ENCODE results near the gene KCNAB1. TPM values are rescaled to one million over a fixed set of nuclear protein-coding genes. Genes with fewer than 3 reads are reported as not detected.
A peak's percentile ranks its signal among the peaks of the same experiment; 100 is the strongest.

The KCNAB1 gene
- total and polyA plus RNA-seq, 10 of the 15 experiments (the other 5 are each of a cell fraction or from before 2014, with no cell fraction given): 0.11 to 0.69 (median 0.43) TPM; not detected in 6

DNA sequence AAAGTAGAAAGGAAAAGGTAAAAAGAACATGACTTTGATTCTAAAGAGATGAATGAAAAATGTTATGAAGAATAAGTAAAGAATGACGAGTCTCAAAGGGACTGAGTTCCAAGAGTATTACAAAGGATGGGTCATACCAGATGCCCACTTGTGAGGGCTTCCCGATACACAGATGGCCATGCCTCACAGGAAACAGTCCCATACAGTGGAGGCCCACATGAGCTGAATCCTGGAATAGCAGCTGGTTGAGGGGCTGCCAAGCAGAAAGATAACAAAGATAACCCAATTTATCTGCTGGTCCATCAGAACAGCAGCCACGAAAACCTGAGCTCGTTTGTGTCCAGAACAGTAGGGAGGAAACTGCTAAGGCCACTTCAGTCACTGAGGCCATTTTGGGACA, 430.9 kb downstream of the KCNAB1 start:
- Histone ChIP-seq H3K27ac (ENCODE audit: control insufficient read depth, insufficient read depth) (no peak overlapping the region), H3K9me3 (replicated peaks; ENCODE audit: control insufficient read depth, insufficient read depth, low read length) (no peaks in the 10 kb centered on the region; the same call in 2 of the 3 replicates), H3K4me3 (peak overlapping the region; percentile 11; the same call in 1 of the 2 replicates), H3K36me3 (ENCODE audit: control insufficient read depth in 2 of 2, insufficient read depth in 2 of 2, low read length in 1 of 2) (peaks cover 0 to 41% of the 10 kb centered on the region in 2 experiments; a peak in 3 of 4 replicates), H4K20me1 (ENCODE audit: control insufficient read depth, insufficient read depth) (no peaks in the 10 kb centered on the region), H3K79me2 (ENCODE audit: control insufficient read depth, insufficient read depth, low read length) (peaks cover 80% of the 10 kb centered on the region), H3K9ac (ENCODE audit: control insufficient read depth, insufficient read depth, low read length) (no peak overlapping the region), H2AFZ (ENCODE audit: control insufficient read depth, low read depth, low read length) (no peak overlapping the region), H3K27me3 (replicated peaks in 1 of 2; ENCODE audit: control insufficient read depth in 2 of 2, insufficient read depth in 2 of 2, low read length in 1 of 2) (no peaks in the 10 kb centered on the region), H3K4me2 (ENCODE audit: control insufficient read depth, insufficient read depth) (peak overlapping the region; percentile 69), H3K4me1 (ENCODE audit: control insufficient read depth, insufficient read depth, low read length) (peaks cover 2% of the 10 kb centered on the region; the same call in 1 of the 2 replicates)
- intact Hi-C loops (cut with micrococcal nuclease; ENCODE audit: unreplicated experiment): loop anchor here (5.0 to 10.0 kb wide), 3 partner anchors 264 to 586 kb away; no protein-coding TSS in a partner anchor
- DNase-seq (ENCODE audit: low read depth, low spot score) (no peak), ATAC-seq (no peak), FAIRE-seq (no peak)
- ChIA-PET POLR2A (interaction anchor here (0.8 kb wide), 1 partner anchor 122 kb away, joined by 3 read pairs; no protein-coding TSS in a partner anchor), RAD21 (ENCODE audit: unreplicated experiment) (interaction anchor here (0.5 to 3.2 kb wide), 5 partner anchors 117 to 604 kb away, joined by 3 to 22 read pairs (median 4); no protein-coding TSS in a partner anchor), SMC1A (ENCODE audit: uncharacterized antibody, unreplicated experiment) (interaction anchor here (0.8 to 4.8 kb wide), 6 partner anchors 8 to 131 kb away, joined by 3 to 36 read pairs (median 6); no protein-coding TSS in a partner anchor), CTCF (interaction anchor here (0.6 to 1.8 kb wide), 6 partner anchors 10 to 532 kb away, joined by 3 to 8 read pairs (median 3); no protein-coding TSS in a partner anchor)
- TF ChIP-seq IRF4 (IDR thresholded peaks at IDR 0.05; ENCODE audit: low read depth, low read length) (no peak), CBX5 (IDR thresholded peaks at IDR 0.05; ENCODE audit: low read depth) (no peak), YY1 (IDR thresholded peaks at IDR 0.05; ENCODE audit: low read depth, low read length) (no peak), RB1 (IDR thresholded peaks at IDR 0.05; ENCODE audit: borderline replicate concordance) (no peak), MTA2 (IDR thresholded peaks at IDR 0.05; ENCODE audit: low read depth) (no peak), POU2F2 (IDR thresholded peaks at IDR 0.05; ENCODE audit: borderline replicate concordance, low read depth, low read length) (no peak), SMARCA5 (IDR thresholded peaks at IDR 0.05) (no peak), PRDM15 (CRISPR knock-in tag; IDR thresholded peaks at IDR 0.05) (no peak), RAD51 (IDR thresholded peaks at IDR 0.05) (no peak), ZZZ3 (IDR thresholded peaks at IDR 0.05; ENCODE audit: control insufficient read depth, insufficient read length, low read depth) (no peak), ATF7 (IDR thresholded peaks at IDR 0.05; ENCODE audit: low read depth) (no peak), TCF7 (IDR thresholded peaks at IDR 0.05; ENCODE audit: borderline replicate concordance) (no peak), NRF1 (conservative IDR thresholded peaks at IDR 0.05; ENCODE audit: low read depth, low read length) (no peak), NFXL1 (IDR thresholded peaks at IDR 0.05; ENCODE audit: borderline replicate concordance) (no peak)
- TF ChIP-seq, protein P1, sequence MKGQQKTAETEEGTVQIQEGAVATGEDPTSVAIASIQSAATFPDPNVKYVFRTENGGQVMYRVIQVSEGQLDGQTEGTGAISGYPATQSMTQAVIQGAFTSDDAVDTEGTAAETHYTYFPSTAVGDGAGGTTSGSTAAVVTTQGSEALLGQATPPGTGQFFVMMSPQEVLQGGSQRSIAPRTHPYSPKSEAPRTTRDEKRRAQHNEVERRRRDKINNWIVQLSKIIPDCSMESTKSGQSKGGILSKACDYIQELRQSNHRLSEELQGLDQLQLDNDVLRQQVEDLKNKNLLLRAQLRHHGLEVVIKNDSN (IDR thresholded peaks at IDR 0.05; ENCODE audit: borderline replicate concordance, extremely low read length, insufficient read depth, low read depth, low read length): no peak
- WGBS (ENCODE audit: insufficient coverage, insufficient replicate concordance, low lambda C conversion rate, missing lambda C conversion rate): 73% methylated on average over 4 of the region's 4 CpGs
- in situ Hi-C loops (cut with MboI): loop anchor here (10.0 kb wide), 1 partner anchor 264 kb away; no protein-coding TSS in a partner anchor
- no TSS peak for BruUV-seq (replicated peaks)
